SKM-1 (cell line): ENCODE measurements around the gene ARFGAP3.
A peak's percentile ranks its signal among the peaks of the same experiment; 100 is the strongest.

ENCODE experiments used
- DNase-seq: peaks from one replicate; lab custom pipeline; 2025; ENCODE audit not compliant: unreplicated experiment; lab: John Stamatoyannopoulos, UW

The ARFGAP3 gene

GRCh38 chr22:42865536-42865935 is 8.5 kb upstream of the ARFGAP3 start:
- no peak for DNase-seq

- DNase-seq, result peak; percentile 20
Measured at GRCh38 chr22:42863349-42863961, 6.4 kb upstream of the ARFGAP3 start.

- no peak for DNase-seq
Measured at GRCh38 chr22:42862045-42862734, 5.1 kb upstream of the ARFGAP3 start.

GRCh38 chr22:42860968-42861367 is 3.9 kb upstream of the ARFGAP3 start:
- no peak for DNase-seq

- no peak for DNase-seq
Measured at GRCh38 chr22:42857845-42858481, 890 bp upstream of the ARFGAP3 start.

GRCh38 chr22:42856179-42856864 is 751 bp downstream of the ARFGAP3 start:
- DNase-seq, result no peak

GRCh38 chr22:42855721-42856120 is 1.4 kb downstream of the ARFGAP3 start:
- DNase-seq, result no peak

GRCh38 chr22:42855211-42855610 is 1.9 kb downstream of the ARFGAP3 start:
- no peak for DNase-seq

- no peak for DNase-seq
Measured at GRCh38 chr22:42848941-42849550, 8.0 kb downstream of the ARFGAP3 start.

GRCh38 chr22:42847110-42847509 is 10.0 kb downstream of the ARFGAP3 start:
- no peak for DNase-seq

- no peak for DNase-seq
Measured at GRCh38 chr22:42844756-42845155, 12.3 kb downstream of the ARFGAP3 start.

- no peak for DNase-seq
Measured at GRCh38 chr22:42842658-42843370, 14.3 kb downstream of the ARFGAP3 start.

GRCh38 chr22:42841444-42841843 is 15.6 kb downstream of the ARFGAP3 start:
- no peak for DNase-seq

GRCh38 chr22:42837556-42837955 is 19.5 kb downstream of the ARFGAP3 start:
- no peak for DNase-seq

- DNase-seq, result no peak
Measured at GRCh38 chr22:42836026-42836425, 21.0 kb downstream of the ARFGAP3 start.

- DNase-seq, result no peak
Measured at GRCh38 chr22:42834177-42834949, 22.7 kb downstream of the ARFGAP3 start.

GRCh38 chr22:42833104-42833503 is 24.0 kb downstream of the ARFGAP3 start:
- no peak for DNase-seq

GRCh38 chr22:42831712-42832111 is 25.4 kb downstream of the ARFGAP3 start:
- no peak for DNase-seq

- DNase-seq, result no peak
Measured at GRCh38 chr22:42830161-42830560, 26.9 kb downstream of the ARFGAP3 start.

GRCh38 chr22:42829302-42829701 is 27.8 kb downstream of the ARFGAP3 start:
- DNase-seq, result no peak
